Endothelial cell of umbilical vein (primary cell): ENCODE data around the gene C9orf78.

Experiments
- EZH2 ChIP-seq: IDR thresholded peaks from 2 replicates; pipeline ENCODE4 v1.6.1; 2012; ENCODE audit warnings: borderline replicate concordance, low read depth, mild to moderate bottlenecking, moderate library complexity, low read length, inconsistent platforms; ENCODE audit not compliant: severe bottlenecking
- FOS ChIP-seq: IDR thresholded peaks from 2 replicates; pipeline ENCODE4 v1.6.1; 2011; ENCODE audit warnings: mild to moderate bottlenecking, low read length, moderate library complexity, borderline replicate concordance; ENCODE audit not compliant: insufficient read depth
- POLR2A ChIP-seq: IDR thresholded peaks from 2 replicates; pipeline ENCODE4 v1.6.1; 2012; ENCODE audit warnings: low read depth, mild to moderate bottlenecking, control low read depth, low read length
- TF ChIP-seq, protein P1 (sequence below), 2 donors: IDR thresholded peaks; 1 replicate in 1 of 2; 2 replicates in 1 of 2; pipeline ENCODE4 v1.5.1; 2011; ENCODE audit warnings: low read length in 2 of 2, mild to moderate bottlenecking in 2 of 2, moderate library complexity in 2 of 2, control low read depth in 1 of 2, inconsistent platforms in 1 of 2, low read depth in 1 of 2; ENCODE audit not compliant: insufficient read depth in 1 of 2; ENCODE audit errors: extremely low read depth in 1 of 2
- TF ChIP-seq, protein P2 (sequence below): IDR thresholded peaks from 2 replicates; pipeline ENCODE4 v1.6.1; 2011; ENCODE audit not compliant: insufficient read depth, insufficient read length

GRCh38 chr9:129879103-129879699 is 44.1 kb upstream of the C9orf78 start:
- TF ChIP-seq, protein P1, sequence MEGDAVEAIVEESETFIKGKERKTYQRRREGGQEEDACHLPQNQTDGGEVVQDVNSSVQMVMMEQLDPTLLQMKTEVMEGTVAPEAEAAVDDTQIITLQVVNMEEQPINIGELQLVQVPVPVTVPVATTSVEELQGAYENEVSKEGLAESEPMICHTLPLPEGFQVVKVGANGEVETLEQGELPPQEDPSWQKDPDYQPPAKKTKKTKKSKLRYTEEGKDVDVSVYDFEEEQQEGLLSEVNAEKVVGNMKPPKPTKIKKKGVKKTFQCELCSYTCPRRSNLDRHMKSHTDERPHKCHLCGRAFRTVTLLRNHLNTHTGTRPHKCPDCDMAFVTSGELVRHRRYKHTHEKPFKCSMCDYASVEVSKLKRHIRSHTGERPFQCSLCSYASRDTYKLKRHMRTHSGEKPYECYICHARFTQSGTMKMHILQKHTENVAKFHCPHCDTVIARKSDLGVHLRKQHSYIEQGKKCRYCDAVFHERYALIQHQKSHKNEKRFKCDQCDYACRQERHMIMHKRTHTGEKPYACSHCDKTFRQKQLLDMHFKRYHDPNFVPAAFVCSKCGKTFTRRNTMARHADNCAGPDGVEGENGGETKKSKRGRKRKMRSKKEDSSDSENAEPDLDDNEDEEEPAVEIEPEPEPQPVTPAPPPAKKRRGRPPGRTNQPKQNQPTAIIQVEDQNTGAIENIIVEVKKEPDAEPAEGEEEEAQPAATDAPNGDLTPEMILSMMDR (IDR thresholded peaks at IDR 0.05; ENCODE audit: extremely low read depth in 1 of 2, insufficient read depth in 1 of 2, low read depth in 1 of 2, low read length in 2 of 2): no peak
- TF ChIP-seq, protein P2, sequence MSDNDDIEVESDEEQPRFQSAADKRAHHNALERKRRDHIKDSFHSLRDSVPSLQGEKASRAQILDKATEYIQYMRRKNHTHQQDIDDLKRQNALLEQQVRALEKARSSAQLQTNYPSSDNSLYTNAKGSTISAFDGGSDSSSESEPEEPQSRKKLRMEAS: no peak
- no peak for TF ChIP-seq EZH2
- no peak for TF ChIP-seq POLR2A
- no peak for TF ChIP-seq FOS
